GM12864 (cell line): ENCODE data around the gene AOPEP.

Experiments
- DNase-seq: peaks from one replicate; pipeline ENCODE4 v3.0.0-alpha.2; 2011; ENCODE audit warnings: low read depth
- H3K4me3 ChIP-seq: 2 replicates; pipeline ENCODE4 v1.5.1; 2011; ENCODE audit warnings: mild to moderate bottlenecking, low read depth, low read length, control low read depth
- CTCF ChIP-seq: IDR thresholded peaks from 2 replicates; pipeline ENCODE4 v1.5.1; 2011; ENCODE audit warnings: low read depth, mild to moderate bottlenecking, moderate library complexity, low read length, control low read depth, inconsistent platforms; ENCODE audit errors: missing control alignments

AOPEP gene

GRCh38 chr9:94699715-94700373, 26.7 kb upstream of the AOPEP start:
- no peak for DNase-seq
- no peak overlapping the region for H3K4me3 ChIP-seq
- no peak for TF ChIP-seq CTCF

GRCh38 chr9:94700445-94700844, 26.1 kb upstream of the AOPEP start:
- DNase-seq: no peak
- no peak overlapping the region for H3K4me3 ChIP-seq
- TF ChIP-seq CTCF: no peak

- no peak overlapping the region for H3K4me3 ChIP-seq
- DNase-seq: no peak
- TF ChIP-seq CTCF: no peak
Observed at GRCh38 chr9:94703488-94704140, 22.9 kb upstream of the AOPEP start.

- DNase-seq: no peak
- TF ChIP-seq CTCF: no peak
- H3K4me3 ChIP-seq: no peak overlapping the region
Observed at GRCh38 chr9:94705162-94705702, 21.3 kb upstream of the AOPEP start.

- no peak overlapping the region for H3K4me3 ChIP-seq
- DNase-seq: no peak
- TF ChIP-seq CTCF: no peak
Observed at GRCh38 chr9:94706922-94707321, 19.6 kb upstream of the AOPEP start.

- H3K4me3 ChIP-seq: no peak overlapping the region
- DNase-seq: no peak
- no peak for TF ChIP-seq CTCF
Observed at GRCh38 chr9:94713436-94714215, 12.9 kb upstream of the AOPEP start.
